Measurements from ENCODE around the gene SIDT1. TPM values are rescaled to one million over a fixed set of nuclear protein-coding genes. Genes with fewer than 3 reads are reported as not detected.

The SIDT1 gene
- total and polyA plus RNA-seq, 4 donors, result 0.08 to 2.2 (median 0.82) TPM

DNA sequence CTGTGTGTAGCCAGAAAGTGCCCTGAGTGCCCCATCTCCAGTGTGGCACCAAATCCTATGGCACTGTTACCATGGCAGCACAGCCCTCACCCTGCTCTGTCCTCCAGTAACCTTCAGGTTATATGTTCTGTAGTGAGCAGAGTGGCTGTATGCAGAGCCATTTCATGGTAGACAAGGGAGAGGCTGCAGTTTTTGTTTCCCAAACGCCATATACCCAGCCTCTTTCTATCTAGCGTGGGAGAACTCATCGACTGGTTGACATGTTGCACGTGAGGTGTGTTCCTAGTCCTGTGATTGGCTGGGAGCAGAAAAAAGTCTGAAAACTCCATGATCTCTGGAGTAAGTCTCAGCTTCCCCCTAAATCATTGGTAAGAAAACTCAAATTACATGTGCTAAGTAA is 2.0 kb downstream of the SIDT1 start:
- DNase-seq (ENCODE audit: low spot score), result no peak
- H3K9me3 ChIP-seq (ENCODE audit: control insufficient read depth in 4 of 4, low read length in 3 of 4), result no peaks in the 10 kb centered on the region
- no peak for TF ChIP-seq RXRA (IDR thresholded peaks at IDR 0.05)
- TF ChIP-seq, protein P1, sequence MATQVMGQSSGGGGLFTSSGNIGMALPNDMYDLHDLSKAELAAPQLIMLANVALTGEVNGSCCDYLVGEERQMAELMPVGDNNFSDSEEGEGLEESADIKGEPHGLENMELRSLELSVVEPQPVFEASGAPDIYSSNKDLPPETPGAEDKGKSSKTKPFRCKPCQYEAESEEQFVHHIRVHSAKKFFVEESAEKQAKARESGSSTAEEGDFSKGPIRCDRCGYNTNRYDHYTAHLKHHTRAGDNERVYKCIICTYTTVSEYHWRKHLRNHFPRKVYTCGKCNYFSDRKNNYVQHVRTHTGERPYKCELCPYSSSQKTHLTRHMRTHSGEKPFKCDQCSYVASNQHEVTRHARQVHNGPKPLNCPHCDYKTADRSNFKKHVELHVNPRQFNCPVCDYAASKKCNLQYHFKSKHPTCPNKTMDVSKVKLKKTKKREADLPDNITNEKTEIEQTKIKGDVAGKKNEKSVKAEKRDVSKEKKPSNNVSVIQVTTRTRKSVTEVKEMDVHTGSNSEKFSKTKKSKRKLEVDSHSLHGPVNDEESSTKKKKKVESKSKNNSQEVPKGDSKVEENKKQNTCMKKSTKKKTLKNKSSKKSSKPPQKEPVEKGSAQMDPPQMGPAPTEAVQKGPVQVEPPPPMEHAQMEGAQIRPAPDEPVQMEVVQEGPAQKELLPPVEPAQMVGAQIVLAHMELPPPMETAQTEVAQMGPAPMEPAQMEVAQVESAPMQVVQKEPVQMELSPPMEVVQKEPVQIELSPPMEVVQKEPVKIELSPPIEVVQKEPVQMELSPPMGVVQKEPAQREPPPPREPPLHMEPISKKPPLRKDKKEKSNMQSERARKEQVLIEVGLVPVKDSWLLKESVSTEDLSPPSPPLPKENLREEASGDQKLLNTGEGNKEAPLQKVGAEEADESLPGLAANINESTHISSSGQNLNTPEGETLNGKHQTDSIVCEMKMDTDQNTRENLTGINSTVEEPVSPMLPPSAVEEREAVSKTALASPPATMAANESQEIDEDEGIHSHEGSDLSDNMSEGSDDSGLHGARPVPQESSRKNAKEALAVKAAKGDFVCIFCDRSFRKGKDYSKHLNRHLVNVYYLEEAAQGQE (IDR thresholded peaks at IDR 0.05), result no peak
- WGBS, result 87% methylated on average over 4 of the region's 4 CpGs
- no peaks in the 10 kb centered on the region for H3K27me3 ChIP-seq (ENCODE audit: control insufficient read depth in 4 of 4, insufficient read depth in 4 of 4, low read length in 3 of 4)
- H3K9ac ChIP-seq (ENCODE audit: low read depth in 1 of 2, low read length in 2 of 2), result no peak overlapping the region
- peaks cover 0 to 18% (median 9%) of the 10 kb centered on the region in 4 donors for H3K4me1 ChIP-seq (ENCODE audit: control insufficient read depth in 4 of 4, insufficient read depth in 4 of 4, low read length in 3 of 4)
- no peak overlapping the region for H3K4me3 ChIP-seq (ENCODE audit: low read depth in 1 of 3, low read length in 3 of 3)
- H3K36me3 ChIP-seq (ENCODE audit: control insufficient read depth in 4 of 4, insufficient read depth in 3 of 4, low read depth in 1 of 4, low read length in 3 of 4), result no peaks in the 10 kb centered on the region
- H3K27ac ChIP-seq (ENCODE audit: low read depth in 1 of 2, low read length in 2 of 2), result no peak overlapping the region

DNA sequence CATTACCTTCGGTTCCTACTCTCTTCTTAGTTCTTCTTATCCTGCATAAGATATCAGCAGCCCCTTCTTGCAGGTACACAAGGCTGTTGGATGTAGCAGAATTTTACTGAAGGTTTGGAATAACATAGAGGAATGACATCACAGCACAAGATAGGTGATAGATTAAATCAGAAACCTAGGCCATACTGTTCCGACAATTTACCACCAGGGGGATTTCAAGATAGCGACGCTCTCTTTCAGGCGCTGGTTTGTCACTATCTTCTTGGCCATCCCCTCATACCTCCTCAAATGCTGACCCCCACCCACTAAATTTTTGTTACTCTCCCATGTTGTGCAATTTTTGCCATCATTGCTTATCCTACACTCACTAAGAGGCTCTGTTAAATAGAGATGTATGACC is 3.5 kb downstream of the SIDT1 start:
- Histone ChIP-seq H3K9ac (ENCODE audit: low read depth in 1 of 2, low read length in 2 of 2) (no peak overlapping the region), H3K4me3 (ENCODE audit: low read depth in 1 of 3, low read length in 3 of 3) (no peak overlapping the region), H3K4me1 (ENCODE audit: control insufficient read depth in 4 of 4, insufficient read depth in 4 of 4, low read length in 3 of 4) (peaks cover 0 to 18% (median 9%) of the 10 kb centered on the region in 4 donors), H3K9me3 (ENCODE audit: control insufficient read depth in 4 of 4, low read length in 3 of 4) (no peaks in the 10 kb centered on the region), H3K36me3 (ENCODE audit: control insufficient read depth in 4 of 4, insufficient read depth in 3 of 4, low read depth in 1 of 4, low read length in 3 of 4) (no peaks in the 10 kb centered on the region), H3K27me3 (ENCODE audit: control insufficient read depth in 4 of 4, insufficient read depth in 4 of 4, low read length in 3 of 4) (no peaks in the 10 kb centered on the region), H3K27ac (ENCODE audit: low read depth in 1 of 2, low read length in 2 of 2) (no peak overlapping the region)
- no peak for DNase-seq (ENCODE audit: low spot score)
- TF ChIP-seq, protein P2, sequence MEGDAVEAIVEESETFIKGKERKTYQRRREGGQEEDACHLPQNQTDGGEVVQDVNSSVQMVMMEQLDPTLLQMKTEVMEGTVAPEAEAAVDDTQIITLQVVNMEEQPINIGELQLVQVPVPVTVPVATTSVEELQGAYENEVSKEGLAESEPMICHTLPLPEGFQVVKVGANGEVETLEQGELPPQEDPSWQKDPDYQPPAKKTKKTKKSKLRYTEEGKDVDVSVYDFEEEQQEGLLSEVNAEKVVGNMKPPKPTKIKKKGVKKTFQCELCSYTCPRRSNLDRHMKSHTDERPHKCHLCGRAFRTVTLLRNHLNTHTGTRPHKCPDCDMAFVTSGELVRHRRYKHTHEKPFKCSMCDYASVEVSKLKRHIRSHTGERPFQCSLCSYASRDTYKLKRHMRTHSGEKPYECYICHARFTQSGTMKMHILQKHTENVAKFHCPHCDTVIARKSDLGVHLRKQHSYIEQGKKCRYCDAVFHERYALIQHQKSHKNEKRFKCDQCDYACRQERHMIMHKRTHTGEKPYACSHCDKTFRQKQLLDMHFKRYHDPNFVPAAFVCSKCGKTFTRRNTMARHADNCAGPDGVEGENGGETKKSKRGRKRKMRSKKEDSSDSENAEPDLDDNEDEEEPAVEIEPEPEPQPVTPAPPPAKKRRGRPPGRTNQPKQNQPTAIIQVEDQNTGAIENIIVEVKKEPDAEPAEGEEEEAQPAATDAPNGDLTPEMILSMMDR (IDR thresholded peaks at IDR 0.05; ENCODE audit: low read depth, low read length, missing input control), result peak; percentile 8
- no peak for TF ChIP-seq FOXA2 (IDR thresholded peaks at IDR 0.05)
- TF ChIP-seq RAD21 (IDR thresholded peaks at IDR 0.05), result peak in 1 of 2 donors; percentile 14
- TF ChIP-seq RXRA (IDR thresholded peaks at IDR 0.05), result no peak
- WGBS, result 80% methylated on average over 5 of the region's 5 CpGs

DNA sequence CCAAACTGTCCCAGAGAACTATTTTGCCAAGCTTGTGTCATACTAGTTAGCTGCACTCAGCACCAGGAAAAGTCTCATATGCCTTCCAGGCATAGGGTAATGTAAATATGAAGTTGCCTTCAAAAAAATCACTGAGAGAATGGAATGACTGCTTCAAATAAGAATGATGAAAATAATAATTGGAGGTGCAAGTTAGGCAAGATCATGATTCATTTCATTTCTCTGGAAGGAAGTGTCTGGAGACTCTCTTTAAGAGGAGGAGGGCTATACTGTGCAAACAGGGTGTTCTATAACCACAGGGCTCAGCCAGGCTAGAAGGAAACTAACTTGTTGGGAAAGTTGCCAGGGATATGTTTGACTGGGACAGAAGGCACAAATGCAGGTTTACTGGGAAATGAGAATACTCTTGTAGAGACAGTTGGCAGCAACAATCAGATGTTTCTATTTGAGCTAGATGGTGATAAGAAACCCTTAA is 4.3 kb downstream of the SIDT1 start:
- Histone ChIP-seq H3K36me3 (ENCODE audit: control insufficient read depth in 4 of 4, insufficient read depth in 3 of 4, low read depth in 1 of 4, low read length in 3 of 4) (no peaks in the 10 kb centered on the region), H3K27me3 (ENCODE audit: control insufficient read depth in 4 of 4, insufficient read depth in 4 of 4, low read length in 3 of 4) (no peaks in the 10 kb centered on the region), H3K27ac (ENCODE audit: low read depth in 1 of 2, low read length in 2 of 2) (no peak overlapping the region), H3K4me1 (ENCODE audit: control insufficient read depth in 4 of 4, insufficient read depth in 4 of 4, low read length in 3 of 4) (peaks cover 0 to 18% (median 9%) of the 10 kb centered on the region in 4 donors), H3K9me3 (ENCODE audit: control insufficient read depth in 4 of 4, low read length in 3 of 4) (no peaks in the 10 kb centered on the region), H3K9ac (ENCODE audit: low read depth in 1 of 2, low read length in 2 of 2) (peak overlapping the region in 1 of 2 donors; percentile 16), H3K4me3 (ENCODE audit: low read depth in 1 of 3, low read length in 3 of 3) (no peak overlapping the region)
- no peak for TF ChIP-seq RXRA (IDR thresholded peaks at IDR 0.05)
- no peak for TF ChIP-seq EGR1 (IDR thresholded peaks at IDR 0.05; ENCODE audit: low read depth in 2 of 2)
- no peak for TF ChIP-seq TAF1 (conservative IDR thresholded peaks at IDR 0.05)
- TF ChIP-seq FOXA2 (IDR thresholded peaks at IDR 0.05), result no peak
- TF ChIP-seq FOXA1 (IDR thresholded peaks at IDR 0.05), result no peak
- TF ChIP-seq HNF4A (conservative IDR thresholded peaks at IDR 0.05), result no peak
- TF ChIP-seq, protein P3, sequence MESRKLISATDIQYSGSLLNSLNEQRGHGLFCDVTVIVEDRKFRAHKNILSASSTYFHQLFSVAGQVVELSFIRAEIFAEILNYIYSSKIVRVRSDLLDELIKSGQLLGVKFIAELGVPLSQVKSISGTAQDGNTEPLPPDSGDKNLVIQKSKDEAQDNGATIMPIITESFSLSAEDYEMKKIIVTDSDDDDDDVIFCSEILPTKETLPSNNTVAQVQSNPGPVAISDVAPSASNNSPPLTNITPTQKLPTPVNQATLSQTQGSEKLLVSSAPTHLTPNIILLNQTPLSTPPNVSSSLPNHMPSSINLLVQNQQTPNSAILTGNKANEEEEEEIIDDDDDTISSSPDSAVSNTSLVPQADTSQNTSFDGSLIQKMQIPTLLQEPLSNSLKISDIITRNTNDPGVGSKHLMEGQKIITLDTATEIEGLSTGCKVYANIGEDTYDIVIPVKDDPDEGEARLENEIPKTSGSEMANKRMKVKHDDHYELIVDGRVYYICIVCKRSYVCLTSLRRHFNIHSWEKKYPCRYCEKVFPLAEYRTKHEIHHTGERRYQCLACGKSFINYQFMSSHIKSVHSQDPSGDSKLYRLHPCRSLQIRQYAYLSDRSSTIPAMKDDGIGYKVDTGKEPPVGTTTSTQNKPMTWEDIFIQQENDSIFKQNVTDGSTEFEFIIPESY (IDR thresholded peaks at IDR 0.05), result no peak
- no peak for TF ChIP-seq HNF4G (IDR thresholded peaks at IDR 0.05)
- TF ChIP-seq, protein P4, sequence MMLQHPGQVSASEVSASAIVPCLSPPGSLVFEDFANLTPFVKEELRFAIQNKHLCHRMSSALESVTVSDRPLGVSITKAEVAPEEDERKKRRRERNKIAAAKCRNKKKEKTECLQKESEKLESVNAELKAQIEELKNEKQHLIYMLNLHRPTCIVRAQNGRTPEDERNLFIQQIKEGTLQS (IDR thresholded peaks at IDR 0.05), result no peak
- TF ChIP-seq GABPA (IDR thresholded peaks at IDR 0.05 in 1 of 2, conservative IDR thresholded peaks at IDR 0.05 in 1 of 2), result no peak
- TF ChIP-seq NR2F2 (IDR thresholded peaks at IDR 0.05), result no peak
- TF ChIP-seq, protein P5, sequence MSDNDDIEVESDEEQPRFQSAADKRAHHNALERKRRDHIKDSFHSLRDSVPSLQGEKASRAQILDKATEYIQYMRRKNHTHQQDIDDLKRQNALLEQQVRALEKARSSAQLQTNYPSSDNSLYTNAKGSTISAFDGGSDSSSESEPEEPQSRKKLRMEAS (IDR thresholded peaks at IDR 0.05), result no peak
- TF ChIP-seq SP1 (IDR thresholded peaks at IDR 0.05), result no peak
- no peak for DNase-seq (ENCODE audit: low spot score)

All from liver (tissue), 9 donors.